Left kidney (tissue), 8 donors: ENCODE results near the gene MAP7D2. TPM values are rescaled to one million over a fixed set of nuclear protein-coding genes. Genes with fewer than 3 reads are reported as not detected.
"Not testable (repeated sequence)": the region's sequence is repeated elsewhere in the genome, so short reads cannot be mapped to it uniquely, and the experiment has no call there.

Experiments
- DNase-seq: peaks from one replicate; pipeline ENCODE4 v3.0.0-alpha.2; 2013
- long read RNA-seq, 8 donors: transcript quantifications; one replicate each; lab custom pipeline, GENCODE V29; 2026
- polyA plus RNA-seq: library from polyadenylated mRNA; unstranded; fragments of 120-200 nt; gene quantifications from one replicate; pipeline ENCODE4 v1.2.1, GENCODE V29; 2013; ENCODE audit not compliant: insufficient read length

MAP7D2 gene
- polyA plus RNA-seq = 5.1 TPM
- long read RNA-seq, donor 1, partial matches to known transcripts = 0 of 1 reads
- long read RNA-seq, donor 1, other reads (novel, unspliced or antisense) = 0 of 1 reads
- long read RNA-seq, donor 2 = 0 reads
- long read RNA-seq, donor 3 = 0 reads
- long read RNA-seq, donor 4 = 0 reads
- long read RNA-seq, donor 5, partial matches to known transcripts = 0 of 2 reads
- long read RNA-seq, donor 5, other reads (novel, unspliced or antisense) = 0 of 2 reads
- long read RNA-seq, donor 6 = 0 reads
- long read RNA-seq, donor 7 = 0 reads
- long read RNA-seq, donor 8 = 0 reads

GRCh38 chrX:20116577-20117240, at the start of gene MAP7D2:
TSS of gene MAP7D2 (minus strand) at chrX:20116907. CDS start at chrX:20116879, 28 bp downstream.
- DNase-seq = no peak

GRCh38 chrX:20162516-20162915, 45.8 kb upstream of the MAP7D2 start:
- DNase-seq = not testable (repeated sequence)

GRCh38 chrX:20159797-20160385, 43.2 kb upstream of the MAP7D2 start:
- no peak for DNase-seq

GRCh38 chrX:20151689-20152088, 35.0 kb upstream of the MAP7D2 start:
- no peak for DNase-seq

GRCh38 chrX:20149326-20149725, 32.6 kb upstream of the MAP7D2 start:
- DNase-seq = no peak

GRCh38 chrX:20147561-20147960, 30.9 kb upstream of the MAP7D2 start:
- DNase-seq = no peak

- DNase-seq = no peak
These were observed 27.8 kb upstream of the MAP7D2 start for GRCh38 chrX:20144491-20144890.

- no peak for DNase-seq
These were observed 26.9 kb upstream of the MAP7D2 start for GRCh38 chrX:20143561-20143960.

GRCh38 chrX:20143111-20143510, 26.4 kb upstream of the MAP7D2 start:
- no peak for DNase-seq

- DNase-seq = peak; percentile 98
These were observed 24.8 kb upstream of the MAP7D2 start, which contains the start of gene EIF1AX for GRCh38 chrX:20141281-20142220. TSS of gene EIF1AX (minus strand) at chrX:20141838. CDS start at chrX:20141640, 198 bp downstream.

- DNase-seq = no peak
These were observed 23.7 kb upstream of the MAP7D2 start for GRCh38 chrX:20140420-20140819.

GRCh38 chrX:20139966-20140365, 23.3 kb upstream of the MAP7D2 start:
- no peak for DNase-seq

GRCh38 chrX:20135944-20136343, 19.2 kb upstream of the MAP7D2 start:
- no peak for DNase-seq

GRCh38 chrX:20132666-20133065, 16.0 kb upstream of the MAP7D2 start:
- no peak for DNase-seq

- DNase-seq = no peak
These were observed 13.7 kb upstream of the MAP7D2 start for GRCh38 chrX:20130357-20130756.

- no peak for DNase-seq
These were observed 12.8 kb upstream of the MAP7D2 start for GRCh38 chrX:20129547-20129946.

GRCh38 chrX:20128670-20129069, 12.0 kb upstream of the MAP7D2 start:
- DNase-seq = no peak

- not testable (repeated sequence) for DNase-seq
These were observed 10.7 kb upstream of the MAP7D2 start for GRCh38 chrX:20127440-20127839.

- not testable (repeated sequence) for DNase-seq
These were observed 10.1 kb upstream of the MAP7D2 start for GRCh38 chrX:20126833-20127232.

GRCh38 chrX:20124964-20125363, 8.3 kb upstream of the MAP7D2 start:
- no peak for DNase-seq

- no peak for DNase-seq
These were observed 1.5 kb upstream of the MAP7D2 start for GRCh38 chrX:20118065-20118824.
